CD4-positive, alpha-beta memory T cell (primary cell): ENCODE results near the gene SP6. TPM values are rescaled to one million over a fixed set of nuclear protein-coding genes. Genes with fewer than 3 reads are reported as not detected.

Experiments
- CTCF ChIA-PET: fragments of 350-600 bp; sonication (Branson Sonifier 250); formaldehyde crosslinking; loops from one replicate; lab custom pipeline; 2021; ENCODE audit warnings: inconsistent platforms; ENCODE audit not compliant: partially characterized antibody; lab: Charles Lee
- POLR2A ChIA-PET: fragments of 350-600 bp; sonication (Branson Sonifier 250); formaldehyde crosslinking; loops from one replicate; lab custom pipeline; 2021; ENCODE audit not compliant: partially characterized antibody; lab: Charles Lee
- DNase-seq, 5 donors: peaks; one replicate each; pipeline versions ENCODE4 v3.0.0 to v3.0.0-alpha.2; 2020 to 2022; ENCODE audit warnings: mixed read lengths in 1 of 5
- H3K27ac ChIP-seq: one replicate; pipeline ENCODE4 v1.7.0; 2013; ENCODE audit warnings: low read depth, low read length
- H3K27me3 ChIP-seq: 2 replicates; pipeline ENCODE4 v1.7.0; 2013; ENCODE audit warnings: mild to moderate bottlenecking, low read length, moderate library complexity; ENCODE audit not compliant: insufficient read depth
- H3K36me3 ChIP-seq: 2 replicates; pipeline ENCODE4 v1.7.0; 2013; ENCODE audit warnings: mild to moderate bottlenecking, low read length, moderate library complexity; ENCODE audit not compliant: insufficient read depth
- H3K4me1 ChIP-seq: 2 replicates; pipeline ENCODE4 v1.7.0; 2013; ENCODE audit warnings: mild to moderate bottlenecking, low read length, moderate library complexity; ENCODE audit not compliant: insufficient read depth
- H3K4me3 ChIP-seq, 2 donors: one replicate each; pipeline ENCODE4 v1.7.0; 2013; ENCODE audit warnings: low read length in 2 of 2, mild to moderate bottlenecking in 1 of 2
- H3K9me3 ChIP-seq, 2 donors: one replicate each; pipeline ENCODE4 v1.7.0; 2013; ENCODE audit warnings: low read length in 2 of 2, control low read depth in 1 of 2; ENCODE audit not compliant: control insufficient read depth in 1 of 2
- H3K27ac Mint-ChIP-seq, 7 donors: one replicate each; pipeline ENCODE4 v1.8.0; 2020 to 2021; ENCODE audit warnings: mixed read lengths in 7 of 7, mild to moderate bottlenecking in 6 of 7, inconsistent platforms in 3 of 7, moderate library complexity in 3 of 7
- H3K27me3 Mint-ChIP-seq, 2 donors: one replicate each; pipeline ENCODE4 v1.8.0; 2020 to 2021; ENCODE audit warnings: mixed read lengths in 2 of 2
- H3K36me3 Mint-ChIP-seq, 2 donors: one replicate each; pipeline ENCODE4 v1.8.0; 2020 to 2021; ENCODE audit warnings: mixed read lengths in 2 of 2, inconsistent platforms in 1 of 2, mild to moderate bottlenecking in 1 of 2
- H3K4me1 Mint-ChIP-seq, 4 donors: one replicate each; pipeline ENCODE4 v1.8.0; 2020 to 2021; ENCODE audit warnings: mixed read lengths in 4 of 4, mild to moderate bottlenecking in 1 of 4
- H3K4me3 Mint-ChIP-seq, 8 donors: one replicate each; pipeline ENCODE4 v1.8.0; 2020 to 2021; ENCODE audit warnings: mixed read lengths in 8 of 8, mild to moderate bottlenecking in 7 of 8, moderate library complexity in 6 of 8, inconsistent platforms in 3 of 8
- H3K9me3 Mint-ChIP-seq, 8 donors: one replicate each; pipeline ENCODE4 v1.8.0; 2020 to 2021; ENCODE audit warnings: mixed read lengths in 8 of 8, mild to moderate bottlenecking in 5 of 8, inconsistent platforms in 3 of 8, moderate library complexity in 1 of 8
- intact Hi-C: fragments of 100-400 bp; cut with micrococcal nuclease; formaldehyde crosslinking; loops from one replicate; pipeline ENCODE4 v1.15.1; 2023
- polyA plus RNA-seq, 2 donors: library from polyadenylated mRNA; unstranded; fragments of 300-500 nt; fragmentation: Illumina TruSeq; gene quantifications; one replicate each; pipeline ENCODE4 v1.2.3, GENCODE V29; 2021
- total RNA-seq, 2 experiments: library from RNA; stranded (reverse); gene quantifications; one replicate each; pipeline ENCODE4 v1.2.3, GENCODE V29; 2021

The SP6 gene
- total and polyA plus RNA-seq, 4 experiments from 2014 or later, result not detected

GRCh38 chr17:47830396-47831002 lies 20.5 kb downstream of the SP6 start:
- H3K36me3 ChIP-seq, result peaks cover 22% of the 10 kb centered on the region
- Mint-ChIP-seq H3K27me3 (no peaks in the 10 kb centered on the region), H3K4me1 (peaks cover 33 to 67% (median 45%) of the 10 kb centered on the region in 4 donors), H3K27ac (peak overlapping the region; percentile 86 to 100 (median 98)), H3K36me3 (peaks cover 16 to 39% of the 10 kb centered on the region in 2 donors), H3K9me3 (peaks cover 0 to 2% (median 0%) of the 10 kb centered on the region in 8 donors), H3K4me3 (peak overlapping the region; percentile 86 to 98 (median 95))
- H3K4me3 ChIP-seq, result peak overlapping the region; percentile 87 to 100
- ChIA-PET POLR2A (interaction anchor here (1.0 to 4.0 kb wide), 9 partner anchors 9 to 1062 kb away, joined by 3 to 69 read pairs (median 10); partner anchors contain the start of genes ATP5MC1, KPNB1, OSBPL7 and SCRN2), CTCF (interaction anchor here (1.2 to 3.9 kb wide), 5 partner anchors 9 to 763 kb away, joined by 3 to 31 read pairs (median 7); partner anchors contain the start of genes HOXB5, OSBPL7 and SCRN2)
- no peaks in the 10 kb centered on the region for H3K27me3 ChIP-seq
- intact Hi-C loops, result loop anchor here (1.0 kb wide), 3 partner anchors 9 to 65 kb away; partner anchors contain the start of gene OSBPL7
- H3K4me1 ChIP-seq, result peaks cover 56% of the 10 kb centered on the region
- peak overlapping the region; percentile 82 for H3K27ac ChIP-seq
- DNase-seq, result no peak
- no peaks in the 10 kb centered on the region for H3K9me3 ChIP-seq

- peak; percentile 77 to 91 (median 86) for DNase-seq
- ChIA-PET CTCF (interaction anchor here (0.8 to 3.9 kb wide), 3 partner anchors 11 to 60 kb away, joined by 3 to 31 read pairs (median 4); partner anchors contain the start of gene SCRN2), POLR2A (interaction anchor here (0.6 to 4.0 kb wide), 6 partner anchors 8 to 97 kb away, joined by 3 to 69 read pairs (median 30); partner anchors contain the start of genes OSBPL7, SCRN2, SP2 and TBX21)
- Histone ChIP-seq H3K4me3 (no peak overlapping the region), H3K27me3 (no peaks in the 10 kb centered on the region), H3K4me1 (peaks cover 51% of the 10 kb centered on the region), H3K9me3 (no peaks in the 10 kb centered on the region), H3K27ac (peak overlapping the region; percentile 82), H3K36me3 (peaks cover 26% of the 10 kb centered on the region)
- Mint-ChIP-seq H3K4me3 (peak overlapping the region; percentile 71 to 98 (median 95)), H3K27me3 (no peaks in the 10 kb centered on the region), H3K36me3 (peaks cover 20 to 43% of the 10 kb centered on the region in 2 donors), H3K4me1 (peaks cover 30 to 61% (median 40%) of the 10 kb centered on the region in 4 donors), H3K27ac (peak overlapping the region; percentile 86 to 100 (median 98)), H3K9me3 (peaks cover 0 to 2% (median 0%) of the 10 kb centered on the region in 8 donors)
- intact Hi-C loops, result loop anchor here (10.0 kb wide), 1 partner anchor 765 kb away; no protein-coding TSS in a partner anchor
These were observed 21.1 kb downstream of the SP6 start for GRCh38 chr17:47829870-47830269.

- H3K9me3 Mint-ChIP-seq, result peaks cover 0 to 3% (median 0%) of the 10 kb centered on the region in 8 donors
- no peak overlapping the region for H3K4me3 ChIP-seq
- peaks cover 48% of the 10 kb centered on the region for H3K36me3 ChIP-seq
- H3K4me1 ChIP-seq, result peaks cover 29% of the 10 kb centered on the region
- H3K27ac ChIP-seq, result no peak overlapping the region
- H3K4me1 Mint-ChIP-seq, result peaks cover 12 to 33% (median 22%) of the 10 kb centered on the region in 4 donors
- no peaks in the 10 kb centered on the region for H3K9me3 ChIP-seq
- ChIA-PET CTCF (interaction anchor here (3.4 kb wide), 1 partner anchor 19 kb away, joined by 22 read pairs; the partner anchor contains the start of gene SCRN2), POLR2A (interaction anchor here (3.4 kb wide), 1 partner anchor 7 kb away, joined by 57 read pairs; the partner anchor contains the start of genes LRRC46 and MRPL10)
- DNase-seq, result no peak
- H3K36me3 Mint-ChIP-seq, result peaks cover 27 to 55% of the 10 kb centered on the region in 2 donors
- H3K27me3 ChIP-seq, result no peaks in the 10 kb centered on the region
- H3K4me3 Mint-ChIP-seq, result no peak overlapping the region
- H3K27ac Mint-ChIP-seq, result peak overlapping the region in 1 of 7 donors; percentile 35
- H3K27me3 Mint-ChIP-seq, result no peaks in the 10 kb centered on the region
- intact Hi-C loops, result loop anchor here (10.0 kb wide), 1 partner anchor 759 kb away; no protein-coding TSS in a partner anchor
These were observed 27.4 kb downstream of the SP6 start for GRCh38 chr17:47823519-47823918.

- Histone ChIP-seq H3K9me3 (no peaks in the 10 kb centered on the region), H3K27me3 (no peaks in the 10 kb centered on the region), H3K27ac (no peak overlapping the region), H3K36me3 (peaks cover 50% of the 10 kb centered on the region), H3K4me3 (no peak overlapping the region), H3K4me1 (peaks cover 25% of the 10 kb centered on the region)
- Mint-ChIP-seq H3K27me3 (no peaks in the 10 kb centered on the region), H3K9me3 (peaks cover 0 to 3% (median 0%) of the 10 kb centered on the region in 8 donors), H3K4me3 (peak overlapping the region in 3 of 8 donors; percentile 22 to 99 (median 96)), H3K36me3 (peaks cover 30 to 57% of the 10 kb centered on the region in 2 donors), H3K27ac (peak overlapping the region in 6 of 7 donors; percentile 17 to 98 (median 91)), H3K4me1 (peaks cover 12 to 26% (median 21%) of the 10 kb centered on the region in 4 donors)
- intact Hi-C loops, result loop anchor here (10.0 kb wide), 1 partner anchor 758 kb away; no protein-coding TSS in a partner anchor
- ChIA-PET POLR2A (interaction anchor here (2.1 to 3.4 kb wide), 3 partner anchors 8 to 73 kb away, joined by 15 to 57 read pairs (median 26); partner anchors contain the start of genes LRRC46, MRPL10, SCRN2 and SP2), CTCF (interaction anchor here (1.0 to 3.4 kb wide), 3 partner anchors 8 to 174 kb away, joined by 3 to 22 read pairs (median 7); partner anchors contain the start of genes LRRC46, MRPL10 and SCRN2)
- DNase-seq, result no peak
These were observed 28.2 kb downstream of the SP6 start for GRCh38 chr17:47822785-47823184.

- Histone ChIP-seq H3K4me3 (peak within 1 kb of the TSS; percentile 90 to 93), H3K27ac (peak within 1 kb of the TSS; percentile 69), H3K9me3 (no peaks in the 10 kb centered on the region), H3K27me3 (no peaks in the 10 kb centered on the region), H3K36me3 (peaks cover 51% of the 10 kb centered on the region), H3K4me1 (peaks cover 25% of the 10 kb centered on the region)
- H3K9me3 Mint-ChIP-seq, result peaks cover 0 to 3% (median 0%) of the 10 kb centered on the region in 8 donors
- POLR2A ChIA-PET, result interaction anchor here (0.7 to 3.4 kb wide), 11 partner anchors 9 to 172 kb away, joined by 3 to 57 read pairs (median 5); partner anchors contain the start of genes KPNB1, LRRC46, MRPL10 and PNPO
- peak; percentile 72 to 88 (median 76) for DNase-seq
- H3K4me3 Mint-ChIP-seq, result peak within 1 kb of the TSS; percentile 94 to 99 (median 97)
- peaks cover 12 to 26% (median 21%) of the 10 kb centered on the region in 4 donors for H3K4me1 Mint-ChIP-seq
- CTCF ChIA-PET, result interaction anchor here (0.7 to 3.4 kb wide), 4 partner anchors 9 to 74 kb away, joined by 3 to 22 read pairs (median 5); partner anchors contain the start of genes LRRC46, MRPL10, SCRN2 and SP2
- H3K36me3 Mint-ChIP-seq, result peaks cover 27 to 61% of the 10 kb centered on the region in 2 donors
- H3K27me3 Mint-ChIP-seq, result no peaks in the 10 kb centered on the region
- intact Hi-C loops, result loop anchor here (1.0 to 10.0 kb wide), 2 partner anchors 10 to 757 kb away; partner anchors contain the start of genes LRRC46 and MRPL10
- peak within 1 kb of the TSS; percentile 86 to 98 (median 96) for H3K27ac Mint-ChIP-seq
These were observed 29.3 kb downstream of the SP6 start, which contains the start of gene OSBPL7 for GRCh38 chr17:47821424-47822391. Gene OSBPL7 (minus strand): TSS chr17:47821794. CDS start chr17:47820278, 1,516 bp downstream.
